Activated B cell treated with CpG ODN at 0.5 μM for 24 hours (primary cell): ENCODE results near the gene DHRS4. TPM values are rescaled to one million over a fixed set of nuclear protein-coding genes. Genes with fewer than 3 reads are reported as not detected.
"Not testable (repeated sequence)": the region's sequence is repeated elsewhere in the genome, so short reads cannot be mapped to it uniquely, and the experiment has no call there.

ENCODE experiments used
- ATAC-seq: fragments of 200-7000 bp; cut with Tn5 transposase; one replicate; pipeline ENCODE4 v1.10.0; 2021; ENCODE audit warnings: low read depth, mild to moderate bottlenecking, moderate library complexity
- CTCF ChIA-PET: fragments of 350-600 bp; sonication (Branson Sonifier 250); formaldehyde crosslinking; loops from one replicate; lab custom pipeline; 2021; ENCODE audit warnings: antibody characterized with exemption; lab: Charles Lee
- POLR2A ChIA-PET: fragments of 350-600 bp; sonication (Branson Sonifier 250); formaldehyde crosslinking; loops from one replicate; lab custom pipeline; 2021; ENCODE audit warnings: antibody characterized with exemption; lab: Charles Lee
- DNase-seq: peaks from one replicate; pipeline ENCODE4 v3.0.0; 2022
- H3K27ac Mint-ChIP-seq: one replicate; pipeline ENCODE4 v1.8.0; 2020; ENCODE audit warnings: mixed read lengths
- H3K27me3 Mint-ChIP-seq: one replicate; pipeline ENCODE4 v1.8.0; 2021; ENCODE audit warnings: mixed read lengths
- H3K36me3 Mint-ChIP-seq: one replicate; pipeline ENCODE4 v1.8.0; 2021; ENCODE audit warnings: low read depth, mixed read lengths
- H3K4me1 Mint-ChIP-seq: one replicate; pipeline ENCODE4 v1.8.0; 2021; ENCODE audit warnings: mixed read lengths
- H3K4me3 Mint-ChIP-seq: one replicate; pipeline ENCODE4 v1.8.0; 2020; ENCODE audit warnings: mild to moderate bottlenecking, mixed read lengths
- H3K9me3 Mint-ChIP-seq: one replicate; pipeline ENCODE4 v1.8.0; 2020; ENCODE audit warnings: mixed read lengths
- CTCF ChIP-seq: fragments of 200-600 bp; IDR thresholded peaks from one replicate; pipeline ENCODE4 v1.8.0; 2022; ENCODE audit warnings: antibody characterized with exemption, mild to moderate bottlenecking
- intact Hi-C: fragments of 100-400 bp; cut with micrococcal nuclease; formaldehyde crosslinking; loops from one replicate; pipeline ENCODE4 v1.15.1; 2024
- total RNA-seq: library from RNA; stranded (reverse); gene quantifications from 2 replicates; pipeline ENCODE4 v1.2.3, GENCODE V29; 2022

DHRS4 gene
- total RNA-seq, 1 donor from 2014 or later = 15.8 TPM

- POLR2A ChIA-PET = no interaction called here
- no peak overlapping the region for H3K27ac Mint-ChIP-seq
- intact Hi-C loops = loop anchor here (10.0 kb wide), 2 partner anchors 494 to 626 kb away; partner anchors contain the start of genes PABPN1 and SDR39U1
These were observed 3.0 kb upstream of the DHRS4 start for GRCh38 chr14:23950411-23951135.

GRCh38 chr14:23951136-23951466 lies 2.5 kb upstream of the DHRS4 start:
- H3K4me1 Mint-ChIP-seq = peaks cover 33% of the 10 kb centered on the region
- peaks cover 11% of the 10 kb centered on the region for H3K36me3 Mint-ChIP-seq
- H3K4me3 Mint-ChIP-seq, ATAC-seq, POLR2A ChIA-PET, H3K9me3 Mint-ChIP-seq, H3K27me3 Mint-ChIP-seq, H3K27ac Mint-ChIP-seq, DNase-seq: not testable (repeated sequence)
- CTCF ChIA-PET = interaction anchor here (1.5 kb wide), 1 partner anchor 362 kb away, joined by 3 read pairs; no protein-coding TSS in a partner anchor
- intact Hi-C loops = loop anchor here (10.0 kb wide), 2 partner anchors 494 to 626 kb away; partner anchors contain the start of genes PABPN1 and SDR39U1

More at GRCh38 chr14:23950411-23951135, 3.0 kb upstream of the DHRS4 start:
- Mint-ChIP-seq H3K4me1 (peaks cover 33% of the 10 kb centered on the region), H3K36me3 (peaks cover 6% of the 10 kb centered on the region), H3K4me3 (no peak overlapping the region), H3K9me3 (no peaks in the 10 kb centered on the region), H3K27me3 (no peaks in the 10 kb centered on the region)
- no peak for TF ChIP-seq CTCF
- CTCF ChIA-PET = interaction anchor here (1.5 kb wide), 1 partner anchor 362 kb away, joined by 3 read pairs; no protein-coding TSS in a partner anchor
- ATAC-seq = no peak
- no peak for DNase-seq

- Mint-ChIP-seq H3K4me3 (no peak overlapping the region), H3K9me3 (no peaks in the 10 kb centered on the region), H3K27me3 (no peaks in the 10 kb centered on the region), H3K27ac (no peak overlapping the region), H3K4me1 (peaks cover 33% of the 10 kb centered on the region), H3K36me3 (peaks cover 15% of the 10 kb centered on the region)
- no peak for TF ChIP-seq CTCF
- intact Hi-C loops = loop anchor here (10.0 kb wide), 2 partner anchors 493 to 627 kb away; partner anchors contain the start of genes PABPN1 and SDR39U1
- ChIA-PET POLR2A (no interaction called here), CTCF (no interaction called here)
- DNase-seq (no peak), ATAC-seq (no peak)
These were observed 1.9 kb upstream of the DHRS4 start for GRCh38 chr14:23951590-23952201.

GRCh38 chr14:23953116-23953463 lies 480 bp upstream of the DHRS4 start:
- H3K27ac Mint-ChIP-seq = peak overlapping the region; percentile 88
- peaks cover 21% of the 10 kb centered on the region for H3K36me3 Mint-ChIP-seq
- H3K9me3 Mint-ChIP-seq, ATAC-seq, H3K27me3 Mint-ChIP-seq, DNase-seq: not testable (repeated sequence)
- ChIA-PET CTCF (interaction anchor here (1.0 kb wide), 1 partner anchor 318 kb away, joined by 3 read pairs; no protein-coding TSS in a partner anchor), POLR2A (interaction anchor here (1.2 to 1.6 kb wide), 2 partner anchors 141 to 364 kb away, joined by 4 read pairs; partner anchors contain the start of gene PCK2)
- H3K4me3 Mint-ChIP-seq = peak overlapping the region; percentile 97
- intact Hi-C loops = loop anchor here (10.0 kb wide), 2 partner anchors 492 to 628 kb away; partner anchors contain the start of genes PABPN1 and SDR39U1
- peaks cover 28% of the 10 kb centered on the region for H3K4me1 Mint-ChIP-seq

- DNase-seq, CTCF ChIA-PET, H3K27me3 Mint-ChIP-seq, H3K9me3 Mint-ChIP-seq, ATAC-seq: not testable (repeated sequence)
- H3K36me3 Mint-ChIP-seq = peaks cover 23% of the 10 kb centered on the region
- POLR2A ChIA-PET = interaction anchor here (1.6 kb wide), 1 partner anchor 365 kb away, joined by 4 read pairs; no protein-coding TSS in a partner anchor
- H3K27ac Mint-ChIP-seq = peak overlapping the region; percentile 88
- peaks cover 28% of the 10 kb centered on the region for H3K4me1 Mint-ChIP-seq
- peak overlapping the region; percentile 97 for H3K4me3 Mint-ChIP-seq
- intact Hi-C loops = loop anchor here (1.0 to 10.0 kb wide), 6 partner anchors 25 to 629 kb away; partner anchors contain the start of genes PABPN1 and SDR39U1
These were observed 677 bp downstream of the DHRS4 start for GRCh38 chr14:23954279-23954614.

- POLR2A ChIA-PET, H3K27ac Mint-ChIP-seq, ATAC-seq, H3K4me3 Mint-ChIP-seq, DNase-seq, H3K27me3 Mint-ChIP-seq, H3K9me3 Mint-ChIP-seq, CTCF ChIA-PET: not testable (repeated sequence)
- H3K4me1 Mint-ChIP-seq = peaks cover 28% of the 10 kb centered on the region
- intact Hi-C loops = loop anchor here (1.0 to 10.0 kb wide), 6 partner anchors 26 to 630 kb away; partner anchors contain the start of genes PABPN1 and SDR39U1
- peaks cover 24% of the 10 kb centered on the region for H3K36me3 Mint-ChIP-seq
These were observed 1.4 kb downstream of the DHRS4 start for GRCh38 chr14:23954965-23955364.

- H3K4me3 Mint-ChIP-seq, DNase-seq, POLR2A ChIA-PET, CTCF ChIA-PET, H3K27me3 Mint-ChIP-seq, H3K27ac Mint-ChIP-seq, H3K9me3 Mint-ChIP-seq, ATAC-seq: not testable (repeated sequence)
- peaks cover 25% of the 10 kb centered on the region for H3K36me3 Mint-ChIP-seq
- intact Hi-C loops = loop anchor here (10.0 kb wide), 2 partner anchors 489 to 631 kb away; partner anchors contain the start of genes PABPN1 and SDR39U1
- peaks cover 27% of the 10 kb centered on the region for H3K4me1 Mint-ChIP-seq
These were observed 2.2 kb downstream of the DHRS4 start for GRCh38 chr14:23955811-23956210.

- intact Hi-C loops = loop anchor here (10.0 kb wide), 2 partner anchors 487 to 633 kb away; partner anchors contain the start of genes PABPN1 and SDR39U1
- H3K9me3 Mint-ChIP-seq, DNase-seq, H3K4me3 Mint-ChIP-seq, ATAC-seq, H3K27me3 Mint-ChIP-seq, H3K27ac Mint-ChIP-seq, CTCF ChIA-PET: not testable (repeated sequence)
- peaks cover 12% of the 10 kb centered on the region for H3K4me1 Mint-ChIP-seq
- peaks cover 25% of the 10 kb centered on the region for H3K36me3 Mint-ChIP-seq
- POLR2A ChIA-PET = interaction anchor here (0.6 kb wide), 1 partner anchor 30 kb away, joined by 3 read pairs; no protein-coding TSS in a partner anchor
These were observed 4.5 kb downstream of the DHRS4 start for GRCh38 chr14:23957913-23958569.

GRCh38 chr14:23960899-23961298 lies 7.3 kb downstream of the DHRS4 start:
- H3K4me1 Mint-ChIP-seq, H3K27ac Mint-ChIP-seq, CTCF ChIA-PET, POLR2A ChIA-PET, DNase-seq, ATAC-seq, H3K27me3 Mint-ChIP-seq, H3K9me3 Mint-ChIP-seq, H3K4me3 Mint-ChIP-seq, intact Hi-C loops: not testable (repeated sequence)
- peaks cover 16% of the 10 kb centered on the region for H3K36me3 Mint-ChIP-seq
